Measurements from ENCODE around the gene FTSJ1.

FTSJ1 gene

DNA sequence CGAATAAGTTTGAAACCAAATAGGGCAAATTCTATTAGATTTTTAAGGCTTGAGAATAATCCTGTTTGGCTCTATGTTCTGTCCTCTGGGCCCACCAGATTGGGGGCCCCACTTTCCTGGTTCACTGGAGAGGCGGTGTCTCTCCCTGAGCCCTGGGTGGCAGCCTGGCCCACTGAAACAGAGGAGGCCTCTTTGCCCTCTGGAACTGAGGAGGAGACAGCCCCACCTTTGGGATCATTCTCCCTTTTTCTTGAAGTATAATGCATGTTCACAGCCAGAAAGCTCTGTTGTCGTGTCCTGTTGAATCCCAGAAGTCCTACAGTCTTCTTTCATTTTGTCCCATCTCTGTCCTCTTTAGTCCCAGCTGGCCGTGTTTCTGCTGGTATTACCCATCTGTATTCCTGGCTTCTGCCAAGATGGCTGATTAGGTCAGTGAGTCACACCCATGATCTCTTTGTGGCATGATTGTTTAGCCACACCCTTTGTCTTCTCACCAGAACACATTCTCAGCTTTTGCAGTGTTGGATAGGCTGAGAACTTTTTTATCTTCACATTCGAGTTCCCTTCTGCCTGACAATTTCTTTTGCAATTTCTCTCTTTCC lies 55.5 kb downstream of the FTSJ1 start:
- ChIA-PET CTCF (no interaction called here), POLR2A (no interaction called here)
- H3K4me3 ChIP-seq (ENCODE audit: control insufficient read depth in 1 of 7, extremely low read depth in 1 of 7, insufficient read depth in 4 of 7, low read depth in 2 of 7, low read length in 6 of 7): no peak overlapping the region

DNA sequence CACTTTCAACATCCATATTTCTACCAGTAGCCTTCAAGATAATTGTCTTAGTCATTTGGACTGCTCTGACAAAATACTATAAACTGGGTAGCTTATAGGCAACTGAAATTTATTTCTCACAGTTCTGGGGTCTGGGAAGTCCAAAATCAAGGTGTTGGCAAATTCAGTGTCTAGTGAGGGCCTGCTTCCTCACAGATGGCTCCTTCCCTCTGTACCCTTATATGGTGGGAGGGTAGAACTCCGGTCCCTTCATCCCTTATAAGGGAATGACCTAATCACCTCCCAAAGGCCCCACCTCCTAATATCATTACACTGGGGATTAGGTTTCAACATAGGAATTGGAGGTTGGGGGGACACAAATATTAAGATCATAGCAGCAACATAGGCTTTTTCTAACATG lies 56.2 kb downstream of the FTSJ1 start:
- no CpG with 5 or more reads among the region's 1 CpG for WGBS (ENCODE audit: insufficient coverage)
- H3K36me3 ChIP-seq (ENCODE audit: control insufficient read depth in 4 of 4, insufficient read depth in 4 of 4, low read length in 3 of 4): peaks cover 0 to 16% (median 9%) of the 10 kb centered on the region in 4 experiments
- no peaks in the 10 kb centered on the region for H3K9me3 ChIP-seq (ENCODE audit: control extremely low read depth in 1 of 5, control insufficient read depth in 4 of 5, insufficient read depth in 2 of 5, low read depth in 1 of 5, low read length in 4 of 5)
- CTCF ChIA-PET: no interaction called here
- POLR2A ChIA-PET: no interaction called here
- no peak overlapping the region for H3K4me3 ChIP-seq (ENCODE audit: control insufficient read depth in 1 of 7, extremely low read depth in 1 of 7, insufficient read depth in 4 of 7, low read depth in 2 of 7, low read length in 6 of 7)
- no peak overlapping the region for H3K27ac ChIP-seq (ENCODE audit: insufficient read depth in 1 of 2, low read depth in 1 of 2, low read length in 2 of 2, poor library complexity in 1 of 2, severe bottlenecking in 2 of 2)
- DNase-seq: no peak
- H3K27me3 ChIP-seq (replicated peaks in 2 of 5; ENCODE audit: control insufficient read depth in 4 of 5, insufficient read depth in 5 of 5, low read length in 4 of 5): no peaks in the 10 kb centered on the region
- no peaks in the 10 kb centered on the region for H3K4me1 ChIP-seq (ENCODE audit: control extremely low read depth in 1 of 4, control insufficient read depth in 4 of 4, insufficient read depth in 4 of 4, low read length in 3 of 4)

More for the DNA sequence above, 55.5 kb downstream of the FTSJ1 start:
- peak overlapping the region in 1 of 2 experiments; percentile 6 for H3K27ac ChIP-seq (ENCODE audit: insufficient read depth in 1 of 2, low read depth in 1 of 2, low read length in 2 of 2, poor library complexity in 1 of 2, severe bottlenecking in 2 of 2)
- peaks cover 0 to 23% (median 14%) of the 10 kb centered on the region in 4 experiments for H3K36me3 ChIP-seq (ENCODE audit: control insufficient read depth in 4 of 4, insufficient read depth in 4 of 4, low read length in 3 of 4)
- peak in 1 of 3 donors; percentile 37 for DNase-seq
- H3K9me3 ChIP-seq (ENCODE audit: control extremely low read depth in 1 of 5, control insufficient read depth in 4 of 5, insufficient read depth in 2 of 5, low read depth in 1 of 5, low read length in 4 of 5): no peaks in the 10 kb centered on the region
- 86% methylated on average over 5 of the region's 5 CpGs for WGBS (ENCODE audit: insufficient coverage)
- no peaks in the 10 kb centered on the region for H3K4me1 ChIP-seq (ENCODE audit: control extremely low read depth in 1 of 4, control insufficient read depth in 4 of 4, insufficient read depth in 4 of 4, low read length in 3 of 4)
- H3K27me3 ChIP-seq (replicated peaks in 2 of 5; ENCODE audit: control insufficient read depth in 4 of 5, insufficient read depth in 5 of 5, low read length in 4 of 5): no peaks in the 10 kb centered on the region

DNA sequence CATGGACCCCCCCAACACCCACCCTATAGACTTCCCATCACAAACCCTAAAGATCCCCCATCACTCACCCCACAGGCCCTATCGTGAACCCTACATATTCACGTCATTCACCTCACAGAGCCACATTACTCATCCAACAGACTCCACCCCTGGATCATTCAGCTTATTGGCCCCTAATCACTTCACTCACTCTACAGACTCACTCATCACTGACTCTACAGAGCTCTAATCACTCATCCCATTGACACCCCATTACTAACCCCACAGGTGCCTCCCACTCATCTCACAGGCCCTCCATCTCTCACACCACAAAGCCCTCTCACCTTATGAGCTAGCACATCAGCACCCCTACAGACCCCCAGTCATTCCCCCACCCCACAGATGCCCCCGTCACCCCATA lies 57.2 kb downstream of the FTSJ1 start:
- H3K4me3 ChIP-seq (ENCODE audit: control insufficient read depth in 1 of 7, extremely low read depth in 1 of 7, insufficient read depth in 4 of 7, low read depth in 2 of 7, low read length in 6 of 7): no peak overlapping the region
- ChIA-PET POLR2A (no interaction called here), CTCF (no interaction called here)
- DNase-seq: no peak
- peaks cover 0 to 10% (median 5%) of the 10 kb centered on the region in 4 experiments for H3K36me3 ChIP-seq (ENCODE audit: control insufficient read depth in 4 of 4, insufficient read depth in 4 of 4, low read length in 3 of 4)
- WGBS (ENCODE audit: insufficient coverage): 83% methylated on average over 2 of the region's 3 CpGs
- H3K27ac ChIP-seq (ENCODE audit: insufficient read depth in 1 of 2, low read depth in 1 of 2, low read length in 2 of 2, poor library complexity in 1 of 2, severe bottlenecking in 2 of 2): no peak overlapping the region
- no peaks in the 10 kb centered on the region for H3K4me1 ChIP-seq (ENCODE audit: control extremely low read depth in 1 of 4, control insufficient read depth in 4 of 4, insufficient read depth in 4 of 4, low read length in 3 of 4)
- no peaks in the 10 kb centered on the region for H3K27me3 ChIP-seq (replicated peaks in 2 of 5; ENCODE audit: control insufficient read depth in 4 of 5, insufficient read depth in 5 of 5, low read length in 4 of 5)
- no peaks in the 10 kb centered on the region for H3K9me3 ChIP-seq (ENCODE audit: control extremely low read depth in 1 of 5, control insufficient read depth in 4 of 5, insufficient read depth in 2 of 5, low read depth in 1 of 5, low read length in 4 of 5)

All from common myeloid progenitor, CD34-positive (primary cell).